ENCODE measurements around the gene RGS6. TPM values are rescaled to one million over a fixed set of nuclear protein-coding genes. Genes with fewer than 3 reads are reported as not detected.
A peak's percentile ranks its signal among the peaks of the same experiment; 100 is the strongest.

Gene RGS6
- total RNA-seq, 1 experiment from 2014 or later, result not detected

DNA sequence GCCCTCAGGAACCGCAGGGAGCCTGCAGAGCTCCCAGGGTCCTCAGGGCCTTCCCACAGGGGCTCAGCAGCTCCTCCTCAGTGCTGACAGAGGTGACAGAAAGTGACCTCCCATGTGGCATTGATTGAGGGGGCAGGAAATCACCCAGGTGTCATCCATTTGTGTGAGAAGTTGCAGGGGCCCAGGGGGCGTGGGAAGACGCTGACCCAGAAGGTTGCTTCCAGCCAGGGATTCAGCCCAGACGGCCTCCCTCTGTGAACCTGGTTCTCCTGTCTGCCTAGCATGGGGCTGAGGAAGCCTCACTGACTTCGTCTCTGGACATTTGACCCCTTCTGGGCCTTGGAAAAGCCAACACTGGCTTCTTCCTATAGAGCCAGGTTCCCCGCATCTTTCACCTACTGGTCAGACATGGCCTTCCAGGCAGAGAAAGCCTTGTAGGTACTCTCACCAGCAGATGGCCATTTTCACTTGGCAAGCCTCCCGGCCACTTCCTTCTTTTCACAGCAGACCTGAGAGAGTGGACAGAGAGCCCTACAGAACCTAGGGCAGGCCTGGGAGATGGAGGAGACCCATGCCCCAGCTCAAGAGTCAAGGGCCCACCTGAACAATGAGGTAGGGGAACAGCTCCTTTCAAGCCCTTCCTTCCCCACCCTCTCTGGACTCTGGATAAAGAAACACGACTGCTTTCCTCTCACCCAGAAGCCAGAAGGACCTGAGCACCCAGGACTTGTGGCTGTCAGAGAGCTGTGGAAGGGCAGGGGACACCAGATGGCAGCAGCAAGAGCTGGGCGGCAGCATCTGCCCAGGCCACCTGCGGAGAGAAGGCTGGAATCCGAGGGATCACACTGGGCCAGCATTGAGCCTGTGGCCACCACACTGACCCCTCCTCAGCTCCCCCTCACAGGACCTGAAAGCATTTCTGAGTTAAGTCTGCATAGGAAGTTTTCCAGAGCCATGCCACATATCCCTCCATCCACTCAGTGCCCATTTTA, 583.8 kb downstream of the RGS6 start:
- H3K27ac Mint-ChIP-seq (ENCODE audit: low read depth, unreplicated experiment), result no peak overlapping the region
- peaks cover 10% of the 10 kb centered on the region for H3K27me3 Mint-ChIP-seq (ENCODE audit: insufficient read depth, unreplicated experiment)
- ChIA-PET CTCF (interaction anchor here (0.5 to 9.5 kb wide), 36 partner anchors 8 to 1505 kb away, joined by 3 to 295 read pairs (median 4); no protein-coding TSS in a partner anchor), POLR2A (interaction anchor here (0.5 to 2.4 kb wide), 3 partner anchors 133 to 392 kb away, joined by 3 to 14 read pairs (median 5); no protein-coding TSS in a partner anchor)
- BruUV-seq (replicated peaks), result no TSS peak
- no peaks in the 10 kb centered on the region for H3K4me1 Mint-ChIP-seq (ENCODE audit: insufficient read depth, unreplicated experiment)
- H3K4me3 Mint-ChIP-seq (ENCODE audit: unreplicated experiment), result no peak overlapping the region
- H3K9me3 Mint-ChIP-seq (ENCODE audit: unreplicated experiment), result peaks cover 14% of the 10 kb centered on the region
- TF ChIP-seq, protein P1, sequence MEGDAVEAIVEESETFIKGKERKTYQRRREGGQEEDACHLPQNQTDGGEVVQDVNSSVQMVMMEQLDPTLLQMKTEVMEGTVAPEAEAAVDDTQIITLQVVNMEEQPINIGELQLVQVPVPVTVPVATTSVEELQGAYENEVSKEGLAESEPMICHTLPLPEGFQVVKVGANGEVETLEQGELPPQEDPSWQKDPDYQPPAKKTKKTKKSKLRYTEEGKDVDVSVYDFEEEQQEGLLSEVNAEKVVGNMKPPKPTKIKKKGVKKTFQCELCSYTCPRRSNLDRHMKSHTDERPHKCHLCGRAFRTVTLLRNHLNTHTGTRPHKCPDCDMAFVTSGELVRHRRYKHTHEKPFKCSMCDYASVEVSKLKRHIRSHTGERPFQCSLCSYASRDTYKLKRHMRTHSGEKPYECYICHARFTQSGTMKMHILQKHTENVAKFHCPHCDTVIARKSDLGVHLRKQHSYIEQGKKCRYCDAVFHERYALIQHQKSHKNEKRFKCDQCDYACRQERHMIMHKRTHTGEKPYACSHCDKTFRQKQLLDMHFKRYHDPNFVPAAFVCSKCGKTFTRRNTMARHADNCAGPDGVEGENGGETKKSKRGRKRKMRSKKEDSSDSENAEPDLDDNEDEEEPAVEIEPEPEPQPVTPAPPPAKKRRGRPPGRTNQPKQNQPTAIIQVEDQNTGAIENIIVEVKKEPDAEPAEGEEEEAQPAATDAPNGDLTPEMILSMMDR (IDR thresholded peaks at IDR 0.05; ENCODE audit: unreplicated experiment), result no peak
- DNase-seq (ENCODE audit: unreplicated experiment), result no peak
- H3K36me3 Mint-ChIP-seq (ENCODE audit: insufficient read depth, unreplicated experiment), result no peaks in the 10 kb centered on the region
- intact Hi-C loops (cut with micrococcal nuclease), result loop anchor here (2.0 to 10.0 kb wide), 3 partner anchors 149 to 959 kb away; no protein-coding TSS in a partner anchor

DNA sequence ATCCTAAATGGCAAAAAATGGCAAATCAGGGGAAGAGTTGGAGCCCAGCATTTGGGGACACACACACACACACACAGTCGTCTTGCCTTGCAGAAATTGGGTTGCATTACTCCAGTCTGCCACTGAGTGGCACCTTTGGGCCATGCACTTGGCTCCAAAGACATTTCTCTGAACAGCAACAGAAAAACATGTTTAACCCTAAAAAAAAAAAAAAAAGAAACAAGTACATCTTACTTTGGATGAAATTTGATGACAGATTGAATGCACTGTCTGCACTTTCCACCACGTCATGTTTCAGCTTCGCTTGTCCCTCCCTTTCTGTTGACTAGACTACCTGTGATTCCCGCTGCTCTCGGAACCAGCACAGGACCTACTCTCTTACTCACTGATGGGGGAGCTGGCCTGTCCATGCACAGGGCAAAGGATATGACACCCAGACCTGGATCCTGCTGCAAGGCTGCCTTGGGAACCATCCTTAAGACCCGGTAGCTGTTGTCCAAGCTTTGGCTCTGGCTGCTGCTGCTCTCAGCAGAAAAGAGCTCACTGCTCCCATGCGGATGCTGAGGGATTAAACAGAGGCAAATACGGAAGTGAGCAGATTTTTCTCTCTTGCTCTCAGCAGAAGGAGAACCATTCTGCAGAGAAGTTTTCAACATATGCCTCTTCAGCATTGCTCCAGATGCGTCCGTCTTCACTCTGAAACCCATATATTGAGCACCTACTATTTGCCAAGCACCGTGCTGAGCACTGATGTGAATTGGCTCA, 584.9 kb downstream of the RGS6 start:
- DNase-seq (ENCODE audit: unreplicated experiment), result peak; percentile 68
- TF ChIP-seq, protein P1 (IDR thresholded peaks at IDR 0.05; ENCODE audit: unreplicated experiment), result peak; percentile 76
- intact Hi-C loops (cut with micrococcal nuclease), result loop anchor here (1.0 to 10.0 kb wide), 4 partner anchors 148 to 958 kb away; no protein-coding TSS in a partner anchor
- H3K4me1 Mint-ChIP-seq (ENCODE audit: insufficient read depth, unreplicated experiment), result no peaks in the 10 kb centered on the region
- no peak overlapping the region for H3K4me3 Mint-ChIP-seq (ENCODE audit: unreplicated experiment)
- peaks cover 14% of the 10 kb centered on the region for H3K9me3 Mint-ChIP-seq (ENCODE audit: unreplicated experiment)
- no peaks in the 10 kb centered on the region for H3K36me3 Mint-ChIP-seq (ENCODE audit: insufficient read depth, unreplicated experiment)
- ChIA-PET POLR2A (interaction anchor here (0.6 to 2.4 kb wide), 5 partner anchors 377 to 409 kb away, joined by 3 to 14 read pairs (median 3); partner anchors contain the start of genes DCAF4 and DPF3), CTCF (interaction anchor here (0.6 to 9.5 kb wide), 44 partner anchors 8 to 1973 kb away, joined by 3 to 295 read pairs (median 4); no protein-coding TSS in a partner anchor)
- BruUV-seq (replicated peaks), result no TSS peak
- no peak overlapping the region for H3K27ac Mint-ChIP-seq (ENCODE audit: low read depth, unreplicated experiment)
- H3K27me3 Mint-ChIP-seq (ENCODE audit: insufficient read depth, unreplicated experiment), result peaks cover under 1% of the 10 kb centered on the region

DNA sequence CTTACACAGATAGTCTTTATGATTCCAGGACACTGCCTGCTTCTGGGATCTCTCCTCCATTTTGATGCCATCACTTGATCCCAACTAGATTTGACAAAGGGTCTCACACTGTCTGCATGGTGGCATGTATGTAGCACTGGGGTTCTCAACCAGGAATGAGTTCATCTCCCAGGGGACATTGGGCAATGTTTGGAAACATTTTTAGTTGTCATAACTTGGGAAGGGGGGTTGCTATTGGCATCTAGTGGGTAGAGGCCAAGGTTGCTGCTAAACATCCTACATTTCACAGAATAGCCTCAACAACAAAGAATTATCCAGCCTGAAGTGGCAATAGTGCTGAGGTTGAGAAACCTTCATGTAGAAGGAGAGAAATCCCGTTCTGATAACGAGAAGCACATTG, 585.5 kb downstream of the RGS6 start:
- intact Hi-C loops (cut with micrococcal nuclease), result loop anchor here (1.0 to 10.0 kb wide), 4 partner anchors 147 to 957 kb away; no protein-coding TSS in a partner anchor
- Mint-ChIP-seq H3K9me3 (ENCODE audit: unreplicated experiment) (peaks cover 14% of the 10 kb centered on the region), H3K27ac (ENCODE audit: low read depth, unreplicated experiment) (no peak overlapping the region), H3K27me3 (ENCODE audit: insufficient read depth, unreplicated experiment) (no peaks in the 10 kb centered on the region), H3K4me3 (ENCODE audit: unreplicated experiment) (no peak overlapping the region), H3K4me1 (ENCODE audit: insufficient read depth, unreplicated experiment) (no peaks in the 10 kb centered on the region), H3K36me3 (ENCODE audit: insufficient read depth, unreplicated experiment) (no peaks in the 10 kb centered on the region)
- DNase-seq (ENCODE audit: unreplicated experiment), result no peak
- TF ChIP-seq, protein P1 (IDR thresholded peaks at IDR 0.05; ENCODE audit: unreplicated experiment), result no peak
- CTCF ChIA-PET, result interaction anchor here (0.6 to 9.5 kb wide), 23 partner anchors 7 to 431 kb away, joined by 3 to 295 read pairs (median 6); no protein-coding TSS in a partner anchor
- POLR2A ChIA-PET, result interaction anchor here (0.6 to 2.4 kb wide), 6 partner anchors 15 to 409 kb away, joined by 3 to 14 read pairs (median 3); partner anchors contain the start of genes DCAF4 and DPF3
- no TSS peak for BruUV-seq (replicated peaks)

Data from MCF 10A (cell line).